GM12892 (cell line): ENCODE results near the gene TCEA2.

Experiments used
- POLR2A ChIP-seq: IDR thresholded peaks from 2 replicates; pipeline ENCODE4 v1.6.1; 2011; ENCODE audit warnings: low read depth, low read length, control low read depth
- POLR2AphosphoS5 ChIP-seq: IDR thresholded peaks from 2 replicates; pipeline ENCODE4 v1.6.1; 2011; ENCODE audit warnings: low read depth, low read length, control low read depth
- TAF1 ChIP-seq: IDR thresholded peaks from 2 replicates; pipeline ENCODE4 v1.6.1; 2011; ENCODE audit warnings: low read depth, mild to moderate bottlenecking, control low read depth, low read length, borderline replicate concordance

- TF ChIP-seq TAF1 (no peak), POLR2A (no peak), POLR2AphosphoS5 (no peak)
Measured at GRCh38 chr20:64047968-64048401, 15.0 kb upstream of the TCEA2 start.
